MM.1S (cell line): ENCODE measurements around the gene DDX10.

ENCODE experiments used
- CTCF ChIP-seq: fragments of 300-600 bp; sonication (generic); IDR thresholded peaks from 2 replicates; pipeline ENCODE4 v1.5.1; 2016; ENCODE audit warnings: antibody characterized with exemption, low read length, mixed read lengths
- EZH2phosphoT487 ChIP-seq: fragments of 300-600 bp; sonication (generic); IDR thresholded peaks from 2 replicates; pipeline ENCODE4 v1.6.1; 2018; ENCODE audit warnings: antibody characterized with exemption, low read length

GRCh38 chr11:108787105-108787504 is 122.2 kb downstream of the DDX10 start:
- TF ChIP-seq CTCF (no peak), EZH2phosphoT487 (no peak)
